Measurements from ENCODE around the gene MICAL1.
A peak's percentile ranks its signal among the peaks of the same experiment; 100 is the strongest.

MICAL1 gene

GRCh38 chr6:109457562-109457996 is 2.0 kb upstream of the MICAL1 start:
- H3K4me3 ChIP-seq (ENCODE audit: low read depth, low read length): no peak overlapping the region

DNA sequence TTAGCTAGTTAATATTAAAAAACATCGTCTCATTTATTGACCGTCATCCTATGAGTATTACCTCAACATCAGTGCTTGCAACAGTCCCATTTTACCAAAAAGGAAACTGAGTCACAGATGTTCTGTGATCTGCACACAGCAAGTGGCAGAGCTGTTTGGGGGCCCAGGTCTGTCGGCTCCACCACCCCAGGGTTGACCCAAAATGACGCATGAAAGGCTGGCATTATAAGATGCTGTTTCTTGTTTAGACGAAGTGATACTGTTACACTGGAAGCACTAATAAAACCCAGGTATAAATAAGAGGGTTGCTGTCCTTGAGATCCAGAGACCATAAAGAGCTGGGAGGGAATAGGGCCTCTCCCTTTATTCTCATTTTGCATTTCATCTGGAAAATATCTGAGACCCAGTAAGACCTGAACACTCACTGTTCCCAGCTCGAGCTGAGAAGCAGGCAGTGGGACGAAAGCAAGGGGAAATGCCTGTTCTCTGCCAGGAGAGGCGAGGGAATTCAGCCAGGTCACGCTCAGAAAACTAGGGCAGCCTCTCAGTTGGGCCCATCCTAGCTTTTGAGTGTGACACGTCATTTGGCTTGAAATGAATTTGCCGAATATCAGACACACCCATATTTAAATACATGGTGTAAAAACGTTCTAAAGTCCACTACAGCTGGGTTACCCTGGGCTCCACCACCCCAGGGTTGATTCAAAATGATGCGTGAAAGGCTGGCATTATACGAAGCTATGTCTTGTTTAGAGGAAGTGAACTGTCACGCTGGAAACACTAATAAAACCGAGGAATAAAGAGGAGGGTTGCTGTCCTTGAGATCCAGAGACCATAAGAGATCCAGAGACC is 1.4 kb upstream of the MICAL1 start:
- H3K4me3 ChIP-seq (ENCODE audit: low read depth, low read length): peak overlapping the region; percentile 71
- no peak for TF ChIP-seq CTCF (IDR thresholded peaks at IDR 0.05; ENCODE audit: borderline replicate concordance, insufficient read depth, low read depth, low read length)

More at GRCh38 chr6:109457562-109457996, 2.0 kb upstream of the MICAL1 start:
- TF ChIP-seq CTCF (IDR thresholded peaks at IDR 0.05; ENCODE audit: borderline replicate concordance, insufficient read depth, low read depth, low read length): no peak

DNA sequence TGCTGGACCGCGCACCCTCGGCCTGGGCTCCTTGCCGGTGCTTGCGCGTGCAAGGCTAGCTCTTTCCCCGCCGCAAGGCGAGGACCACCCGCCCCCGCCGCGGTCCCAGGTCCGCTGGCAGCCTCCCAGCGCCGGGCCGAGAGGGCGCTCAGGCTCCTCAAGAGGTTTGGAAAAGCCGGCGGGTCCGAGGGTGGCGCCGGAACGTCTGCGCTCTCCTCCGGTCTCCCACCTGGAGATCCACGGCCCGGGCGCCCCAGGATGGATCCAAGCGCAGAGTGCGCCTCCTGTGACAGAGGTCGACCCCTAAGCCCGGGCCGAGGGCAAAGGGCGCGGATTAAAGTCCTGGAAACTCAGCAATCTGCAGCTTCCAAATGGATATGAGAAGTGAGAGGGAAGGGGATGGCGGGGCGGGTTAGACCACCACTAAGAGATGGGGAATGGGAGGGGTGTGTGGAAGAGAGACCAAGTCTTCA is 575 bp upstream of the MICAL1 start:
- peak overlapping the region; percentile 71 for H3K4me3 ChIP-seq (ENCODE audit: low read depth, low read length)
- TF ChIP-seq CTCF (IDR thresholded peaks at IDR 0.05; ENCODE audit: borderline replicate concordance, insufficient read depth, low read depth, low read length): no peak

DNA sequence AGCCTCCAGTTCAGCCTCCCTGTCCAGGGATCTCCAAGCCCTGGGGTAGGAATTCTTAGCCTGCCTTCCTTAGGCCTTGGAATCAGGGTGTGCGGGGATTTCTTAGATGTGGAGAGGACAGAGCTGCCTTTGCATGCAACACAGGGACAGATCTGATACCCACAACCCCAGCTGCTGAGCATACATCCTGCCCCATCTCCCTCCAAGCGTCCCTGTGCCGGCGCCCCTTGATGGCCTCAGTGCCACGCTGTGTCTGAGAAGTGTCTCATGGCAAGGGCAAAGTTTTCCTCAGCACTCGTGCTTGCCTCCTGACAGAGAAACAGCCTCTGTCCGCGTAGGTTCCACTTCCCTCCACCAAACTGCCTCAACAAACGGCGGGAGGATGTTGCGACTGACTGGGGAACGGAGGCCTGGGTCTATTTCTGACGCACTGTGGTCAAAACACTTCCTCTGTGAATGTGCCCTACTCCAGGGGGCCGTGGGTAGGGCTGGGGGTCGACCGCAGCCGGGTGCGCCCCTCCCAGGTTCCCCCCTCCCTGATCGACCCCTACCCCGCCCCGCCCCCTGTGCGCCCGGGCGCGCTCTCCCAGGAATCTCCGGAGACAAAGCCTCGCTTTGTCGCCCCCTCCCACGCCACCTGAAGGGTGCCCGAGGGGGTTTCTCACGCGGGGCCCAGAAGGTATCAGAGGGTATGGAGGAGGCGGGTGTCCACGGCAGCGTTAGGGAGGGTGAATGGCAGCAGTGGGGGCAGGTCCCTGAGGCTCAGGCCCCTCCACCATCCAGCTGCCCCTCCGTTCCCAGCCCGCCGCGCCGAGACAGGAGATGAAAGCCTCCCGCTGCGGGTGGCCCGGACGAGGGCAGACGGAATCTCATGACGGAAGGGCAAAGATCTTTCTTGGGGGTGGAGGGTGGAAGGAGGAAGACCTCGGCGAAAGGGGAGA is 806 bp downstream of the MICAL1 start:
- peak overlapping the region; percentile 71 for H3K4me3 ChIP-seq (ENCODE audit: low read depth, low read length)
- TF ChIP-seq CTCF (IDR thresholded peaks at IDR 0.05; ENCODE audit: borderline replicate concordance, insufficient read depth, low read depth, low read length): no peak

GRCh38 chr6:109453594-109454495 is 1.7 kb downstream of the MICAL1 start:
- TF ChIP-seq CTCF (IDR thresholded peaks at IDR 0.05; ENCODE audit: borderline replicate concordance, insufficient read depth, low read depth, low read length): no peak
- peak overlapping the region; percentile 71 for H3K4me3 ChIP-seq (ENCODE audit: low read depth, low read length)

DNA sequence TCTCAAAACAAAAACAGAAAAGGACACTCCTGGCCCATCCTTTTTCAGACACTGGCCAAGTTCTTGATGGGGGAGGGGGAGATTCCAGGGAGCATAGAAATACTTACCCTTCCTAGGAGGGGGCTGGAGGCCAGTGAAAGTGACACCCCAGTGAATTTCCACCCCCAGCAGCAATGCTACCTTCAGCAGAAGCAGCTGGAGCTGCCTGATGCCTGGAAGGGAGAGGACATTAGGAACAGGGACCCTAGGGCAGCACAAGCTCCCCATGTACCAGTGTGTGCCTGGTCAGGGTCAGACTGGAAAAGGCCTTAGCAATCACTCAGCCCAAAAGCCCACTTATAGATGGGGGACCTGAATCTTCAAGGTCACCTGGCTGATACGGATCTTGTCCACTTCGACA is 2.4 kb downstream of the MICAL1 start:
- no peak overlapping the region for H3K4me3 ChIP-seq (ENCODE audit: low read depth, low read length)
- TF ChIP-seq CTCF (IDR thresholded peaks at IDR 0.05; ENCODE audit: borderline replicate concordance, insufficient read depth, low read depth, low read length): no peak
